C1 segment of cervical spinal cord (tissue), 14 donors: Measurements from ENCODE around the gene HFE.
A peak's percentile ranks its signal among the peaks of the same experiment; 100 is the strongest.
"Not testable (repeated sequence)": the region's sequence is repeated elsewhere in the genome, so short reads cannot be mapped to it uniquely, and the experiment has no call there.

Source experiments
- DNase-seq, 14 donors: peaks; one replicate each; lab custom pipeline; 2025; lab: John Stamatoyannopoulos, UW

HFE gene, protein sequence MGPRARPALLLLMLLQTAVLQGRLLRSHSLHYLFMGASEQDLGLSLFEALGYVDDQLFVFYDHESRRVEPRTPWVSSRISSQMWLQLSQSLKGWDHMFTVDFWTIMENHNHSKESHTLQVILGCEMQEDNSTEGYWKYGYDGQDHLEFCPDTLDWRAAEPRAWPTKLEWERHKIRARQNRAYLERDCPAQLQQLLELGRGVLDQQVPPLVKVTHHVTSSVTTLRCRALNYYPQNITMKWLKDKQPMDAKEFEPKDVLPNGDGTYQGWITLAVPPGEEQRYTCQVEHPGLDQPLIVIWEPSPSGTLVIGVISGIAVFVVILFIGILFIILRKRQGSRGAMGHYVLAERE

DNA sequence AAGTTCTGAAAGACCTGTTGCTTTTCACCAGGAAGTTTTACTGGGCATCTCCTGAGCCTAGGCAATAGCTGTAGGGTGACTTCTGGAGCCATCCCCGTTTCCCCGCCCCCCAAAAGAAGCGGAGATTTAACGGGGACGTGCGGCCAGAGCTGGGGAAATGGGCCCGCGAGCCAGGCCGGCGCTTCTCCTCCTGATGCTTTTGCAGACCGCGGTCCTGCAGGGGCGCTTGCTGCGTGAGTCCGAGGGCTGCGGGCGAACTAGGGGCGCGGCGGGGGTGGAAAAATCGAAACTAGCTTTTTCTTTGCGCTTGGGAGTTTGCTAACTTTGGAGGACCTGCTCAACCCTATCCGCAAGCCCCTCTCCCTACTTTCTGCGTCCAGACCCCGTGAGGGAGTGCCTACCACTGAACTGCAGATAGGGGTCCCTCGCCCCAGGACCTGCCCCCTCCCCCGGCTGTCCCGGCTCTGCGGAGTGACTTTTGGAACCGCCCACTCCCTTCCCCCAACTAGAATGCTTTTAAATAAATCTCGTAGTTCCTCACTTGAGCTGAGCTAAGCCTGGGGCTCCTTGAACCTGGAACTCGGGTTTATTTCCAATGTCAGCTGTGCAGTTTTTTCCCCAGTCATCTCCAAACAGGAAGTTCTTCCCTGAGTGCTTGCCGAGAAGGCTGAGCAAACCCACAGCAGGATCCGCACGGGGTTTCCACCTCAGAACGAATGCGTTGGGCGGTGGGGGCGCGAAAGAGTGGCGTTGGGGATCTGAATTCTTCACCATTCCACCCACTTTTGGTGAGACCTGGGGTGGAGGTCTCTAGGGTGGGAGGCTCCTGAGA lies at the start of gene HFE:
Gene HFE (plus strand): TSS at position 146 of the 832 bp plus-strand sequence. CDS start 12 bp downstream, at position 158.
- peak in 11 of 14 donors; percentile 1 to 57 (median 38) for DNase-seq

DNA sequence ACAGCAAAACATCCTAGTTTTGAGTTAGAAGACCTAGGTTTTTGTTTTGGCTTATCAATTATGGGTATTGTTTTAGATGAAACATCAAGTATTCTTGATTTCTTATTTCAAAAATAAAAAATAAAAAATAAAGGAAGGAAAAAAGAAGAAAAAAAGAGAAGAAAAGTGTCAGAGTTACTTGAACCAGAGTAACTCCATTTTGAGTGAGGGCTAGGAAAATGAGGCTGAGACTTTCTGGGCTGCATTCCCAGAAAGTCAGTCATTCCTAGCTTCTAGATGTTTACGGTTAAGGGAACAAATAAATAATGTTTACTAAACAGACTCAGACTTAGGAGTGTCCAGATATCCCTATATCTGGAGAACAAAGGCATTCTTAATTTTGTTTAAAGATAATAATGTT lies 45.3 kb upstream of the HFE start:
- no peak for DNase-seq

DNA sequence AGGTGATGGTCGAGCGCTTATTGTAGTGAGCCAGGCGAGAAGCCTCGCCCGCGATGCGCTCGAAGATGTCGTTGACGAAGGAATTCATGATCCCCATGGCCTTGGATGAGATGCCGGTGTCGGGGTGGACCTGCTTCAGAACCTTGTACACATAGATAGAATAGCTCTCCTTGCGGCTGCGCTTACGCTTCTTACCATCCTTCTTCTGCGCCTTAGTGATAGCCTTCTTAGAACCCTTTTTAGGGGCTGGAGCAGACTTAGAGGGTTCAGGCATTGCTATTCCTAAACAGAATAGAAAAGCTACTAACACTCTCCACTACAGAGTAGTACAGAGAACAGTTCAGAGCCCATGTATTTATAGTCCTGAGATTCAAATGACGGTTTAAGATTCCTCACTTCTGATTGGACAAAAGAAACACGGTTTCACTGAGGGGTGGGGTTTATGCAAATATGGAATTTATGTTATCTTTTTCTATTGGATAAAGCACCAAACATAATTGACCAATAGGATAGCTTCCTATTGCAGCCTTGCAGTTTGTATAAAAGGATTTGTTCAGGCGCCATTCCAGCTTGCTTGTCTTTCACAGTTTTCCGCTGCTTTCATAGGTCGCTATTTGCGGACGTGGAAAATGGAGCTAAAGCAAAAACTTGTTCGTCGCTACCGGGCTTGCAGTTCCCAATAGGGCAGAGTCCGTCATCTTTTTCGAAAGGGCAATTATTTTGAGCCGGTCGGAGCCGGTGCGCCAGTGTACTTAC lies 43.7 kb upstream of the HFE start:
- DNase-seq, result peak in 13 of 14 donors; percentile 2 to 96 (median 63)

DNA sequence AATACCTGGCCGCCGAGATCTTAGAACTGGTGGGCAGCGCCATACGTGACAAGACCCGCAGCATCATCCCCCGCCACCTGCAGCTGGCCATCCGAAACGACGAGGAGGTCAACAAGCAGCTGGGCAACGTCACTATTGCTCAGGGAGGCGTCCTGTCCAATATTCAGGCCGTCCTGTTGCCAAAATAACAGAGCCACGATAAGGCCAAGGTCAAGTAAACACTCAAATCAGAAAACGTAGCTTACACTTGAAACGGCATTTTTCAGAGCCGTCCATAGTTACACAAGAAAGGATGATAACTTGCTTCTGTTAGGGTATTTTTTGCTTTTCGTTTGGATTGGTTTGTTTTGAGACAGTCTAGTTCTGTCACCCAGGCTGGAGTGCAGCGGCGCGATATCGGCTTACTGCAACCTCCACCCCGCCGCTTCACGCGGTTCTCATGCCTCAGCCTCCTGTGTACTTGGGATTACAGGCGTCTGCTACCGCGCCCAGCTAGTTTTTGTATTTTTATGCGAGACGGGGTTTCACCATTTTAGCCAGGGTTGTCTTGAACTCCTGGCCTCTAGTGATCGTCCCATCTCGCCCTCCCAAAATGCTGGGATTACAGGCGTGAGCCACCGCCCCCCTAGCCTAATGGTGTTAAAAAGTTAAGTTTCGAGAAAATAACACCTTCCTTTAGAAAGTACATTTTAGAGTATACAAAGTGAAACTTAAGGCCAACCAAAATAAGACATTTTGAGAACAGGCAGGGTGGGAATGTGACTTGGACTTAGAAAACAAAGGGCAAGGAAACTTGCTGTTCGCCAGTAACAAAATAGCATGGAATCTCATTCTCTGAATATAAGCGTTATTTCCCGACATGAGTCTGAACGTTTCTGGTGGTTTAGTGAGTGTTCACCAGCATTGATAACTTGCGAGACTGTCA lies 42.8 kb upstream of the HFE start:
- peak in 7 of 14 donors; percentile 13 to 60 (median 29) for DNase-seq

DNA sequence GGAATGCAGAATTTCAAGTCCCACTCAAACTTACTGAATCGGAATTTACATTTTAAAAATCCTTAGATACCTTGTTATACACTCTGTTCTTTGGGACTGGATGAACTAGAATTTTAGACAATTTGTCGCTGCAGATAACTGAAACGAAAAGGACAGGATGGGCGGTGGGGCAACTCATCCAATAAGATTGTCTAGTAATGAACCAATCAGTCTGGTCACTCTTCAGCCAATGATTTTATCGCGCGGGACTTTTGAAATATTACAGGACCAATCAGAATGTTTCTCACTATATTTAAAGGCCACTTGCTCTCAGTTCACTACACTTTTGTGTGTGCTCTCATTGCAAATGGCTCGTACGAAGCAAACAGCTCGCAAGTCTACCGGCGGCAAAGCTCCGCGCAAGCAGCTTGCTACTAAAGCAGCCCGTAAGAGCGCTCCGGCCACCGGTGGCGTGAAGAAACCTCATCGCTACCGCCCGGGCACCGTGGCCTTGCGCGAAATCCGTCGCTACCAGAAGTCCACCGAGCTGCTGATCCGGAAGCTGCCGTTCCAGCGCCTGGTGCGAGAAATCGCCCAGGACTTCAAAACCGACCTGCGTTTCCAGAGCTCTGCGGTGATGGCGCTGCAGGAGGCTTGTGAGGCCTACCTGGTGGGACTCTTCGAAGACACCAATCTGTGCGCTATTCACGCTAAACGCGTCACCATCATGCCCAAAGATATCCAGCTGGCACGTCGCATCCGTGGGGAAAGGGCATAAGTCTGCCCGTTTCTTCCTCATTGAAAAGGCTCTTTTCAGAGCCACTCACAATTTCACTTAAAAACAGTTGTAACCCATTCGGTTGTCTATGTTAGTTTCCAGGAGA lies 41.9 kb upstream of the HFE start:
- DNase-seq, result peak in 12 of 14 donors; percentile 22 to 87 (median 44)

DNA sequence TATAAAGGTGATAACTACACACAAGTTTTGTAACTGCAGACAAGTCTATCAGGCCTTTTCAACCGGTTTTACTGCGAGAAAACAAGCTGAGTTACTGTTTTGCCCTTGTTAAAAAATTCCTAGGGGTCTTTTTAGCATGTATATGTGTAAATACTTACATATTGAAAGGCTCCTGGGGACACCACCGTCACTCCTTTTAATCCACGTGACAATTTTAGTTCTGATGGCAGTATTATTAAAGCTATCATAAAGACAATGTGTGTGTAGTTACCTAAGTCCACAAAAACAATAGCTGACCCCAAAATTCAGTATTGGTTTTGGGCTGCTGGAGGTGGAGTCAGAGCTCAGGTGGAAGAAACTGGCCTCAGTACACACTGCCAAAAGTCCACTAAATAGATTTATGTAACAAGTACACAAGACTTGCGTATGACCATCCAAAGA lies 41.3 kb upstream of the HFE start:
- DNase-seq, result no peak

DNA sequence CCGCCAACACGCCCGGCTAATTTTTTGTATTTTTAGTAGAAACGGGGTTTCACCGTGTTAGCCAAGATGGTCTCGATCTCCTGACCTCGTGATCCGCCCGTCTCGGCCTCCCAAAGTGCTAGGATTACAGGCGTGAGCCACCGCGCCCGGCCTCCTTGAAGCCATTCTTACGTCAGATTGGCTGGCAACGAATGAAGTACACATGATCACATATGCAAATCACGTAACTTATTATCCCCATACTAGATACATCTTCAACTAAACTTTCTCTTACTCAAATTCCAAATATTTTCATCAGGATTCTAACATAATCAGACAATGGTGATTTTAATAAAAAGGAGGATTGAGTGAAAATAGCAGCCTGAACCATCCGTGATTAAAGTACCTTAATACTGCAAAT lies 39.9 kb upstream of the HFE start:
- not testable (repeated sequence) for DNase-seq

DNA sequence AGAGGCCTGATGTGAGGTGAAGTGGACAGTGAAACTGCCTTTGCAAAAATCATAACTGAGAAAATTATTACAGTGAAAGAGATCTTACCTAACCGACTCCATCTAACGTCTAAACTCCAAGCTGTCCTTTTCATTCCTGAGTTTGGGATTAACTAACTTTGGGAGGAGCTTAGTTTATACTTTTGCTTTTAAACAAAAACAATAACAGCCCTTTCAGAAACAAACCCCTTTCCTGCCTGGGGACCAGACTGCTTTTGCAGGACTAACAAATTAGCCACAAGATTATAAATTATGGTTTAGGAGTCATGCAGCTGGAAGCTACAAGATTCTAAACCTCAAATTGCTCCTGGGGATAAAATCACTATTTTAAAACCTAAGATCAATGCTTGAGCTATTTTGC lies 38.6 kb upstream of the HFE start:
- DNase-seq, result no peak

DNA sequence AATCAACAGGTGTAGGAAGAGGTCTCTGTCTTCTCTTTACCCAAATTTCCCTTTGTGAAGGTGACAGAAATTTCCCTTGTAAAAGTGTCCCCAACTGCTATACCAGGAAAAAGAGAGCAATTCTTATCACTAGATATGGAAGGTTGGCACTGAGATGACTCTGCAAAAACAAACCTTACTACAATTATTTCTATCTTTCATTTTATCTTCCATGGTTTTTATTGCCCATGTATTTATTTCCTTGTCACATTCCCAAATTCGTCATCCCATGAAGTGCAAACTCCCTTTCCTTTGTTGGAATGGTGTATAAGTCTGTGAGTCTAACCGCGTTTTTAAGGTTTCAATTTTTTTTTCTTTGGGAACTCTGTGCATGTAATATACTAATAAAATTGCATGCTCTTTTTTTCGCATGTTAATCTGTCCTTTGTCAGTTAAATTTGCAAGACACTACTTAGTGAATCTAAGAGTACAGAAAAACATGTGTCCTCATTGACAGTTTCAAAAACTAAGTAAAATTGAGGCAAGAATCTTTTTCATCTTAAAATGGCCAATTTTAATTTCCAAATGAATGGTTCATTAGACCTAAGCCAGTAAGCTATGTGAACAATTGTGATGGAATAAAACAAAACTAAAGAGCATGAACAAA lies 35.4 kb upstream of the HFE start:
- no peak for DNase-seq

DNA sequence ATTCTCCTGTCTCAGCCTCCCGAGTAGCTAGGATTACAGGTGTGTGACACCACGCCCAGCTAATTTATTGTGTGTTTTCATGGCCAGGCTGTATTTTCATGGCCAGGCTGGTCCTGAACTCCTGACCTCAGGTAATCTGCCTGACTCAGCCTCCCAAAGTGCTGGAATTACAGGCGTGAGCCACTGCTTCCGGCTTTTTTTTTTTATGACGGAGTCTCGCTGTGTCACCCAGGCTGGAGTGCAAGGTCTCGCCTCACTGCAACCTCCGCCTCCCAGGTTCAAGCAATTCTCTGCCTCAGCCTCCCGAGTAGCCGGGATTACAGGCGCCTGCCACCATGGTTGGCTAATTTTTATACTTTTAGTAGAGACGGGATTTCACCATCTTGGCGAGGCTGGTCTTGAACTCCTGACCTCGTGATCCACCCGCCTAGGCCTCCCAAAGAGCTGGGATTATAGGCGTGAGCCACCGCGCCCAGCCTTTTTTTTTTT lies 34.4 kb upstream of the HFE start:
- DNase-seq, result not testable (repeated sequence)

DNA sequence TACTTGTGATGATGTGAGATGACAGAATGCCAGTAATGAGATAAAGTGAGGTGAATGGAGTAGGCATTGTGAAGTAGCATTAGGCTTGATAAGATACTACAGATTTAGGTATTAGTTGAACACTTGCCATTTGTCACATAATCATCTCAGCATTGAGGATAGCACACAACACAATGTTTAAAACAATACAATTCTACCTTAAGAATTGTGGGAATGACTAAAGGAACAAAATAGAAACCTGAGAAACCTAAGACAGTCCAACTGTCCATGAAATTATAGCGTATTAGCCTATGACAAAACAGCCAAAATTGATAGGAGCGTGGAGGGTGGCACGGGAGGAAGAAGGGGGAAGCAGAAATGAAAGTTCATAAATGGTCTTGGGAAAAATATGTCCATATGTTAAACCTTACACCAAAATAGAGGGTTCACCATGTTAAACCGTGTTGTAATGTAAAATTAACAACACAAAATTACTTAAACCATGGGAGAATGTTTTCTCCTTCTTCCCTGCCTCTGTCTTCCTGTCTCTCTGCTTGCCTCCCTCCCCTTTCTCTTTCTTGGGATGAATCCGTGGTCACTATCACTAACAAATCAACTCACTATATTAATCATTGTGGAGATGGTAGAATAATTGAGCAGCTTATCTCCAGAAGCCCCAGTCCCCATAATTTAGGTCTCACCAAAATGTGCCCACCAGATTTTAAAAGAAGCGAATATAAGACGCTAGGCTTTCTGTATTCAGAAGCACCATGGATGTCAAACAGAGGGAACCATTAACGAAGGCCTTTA lies 33.0 kb upstream of the HFE start:
- peak in 1 of 14 donors; percentile 29 for DNase-seq

DNA sequence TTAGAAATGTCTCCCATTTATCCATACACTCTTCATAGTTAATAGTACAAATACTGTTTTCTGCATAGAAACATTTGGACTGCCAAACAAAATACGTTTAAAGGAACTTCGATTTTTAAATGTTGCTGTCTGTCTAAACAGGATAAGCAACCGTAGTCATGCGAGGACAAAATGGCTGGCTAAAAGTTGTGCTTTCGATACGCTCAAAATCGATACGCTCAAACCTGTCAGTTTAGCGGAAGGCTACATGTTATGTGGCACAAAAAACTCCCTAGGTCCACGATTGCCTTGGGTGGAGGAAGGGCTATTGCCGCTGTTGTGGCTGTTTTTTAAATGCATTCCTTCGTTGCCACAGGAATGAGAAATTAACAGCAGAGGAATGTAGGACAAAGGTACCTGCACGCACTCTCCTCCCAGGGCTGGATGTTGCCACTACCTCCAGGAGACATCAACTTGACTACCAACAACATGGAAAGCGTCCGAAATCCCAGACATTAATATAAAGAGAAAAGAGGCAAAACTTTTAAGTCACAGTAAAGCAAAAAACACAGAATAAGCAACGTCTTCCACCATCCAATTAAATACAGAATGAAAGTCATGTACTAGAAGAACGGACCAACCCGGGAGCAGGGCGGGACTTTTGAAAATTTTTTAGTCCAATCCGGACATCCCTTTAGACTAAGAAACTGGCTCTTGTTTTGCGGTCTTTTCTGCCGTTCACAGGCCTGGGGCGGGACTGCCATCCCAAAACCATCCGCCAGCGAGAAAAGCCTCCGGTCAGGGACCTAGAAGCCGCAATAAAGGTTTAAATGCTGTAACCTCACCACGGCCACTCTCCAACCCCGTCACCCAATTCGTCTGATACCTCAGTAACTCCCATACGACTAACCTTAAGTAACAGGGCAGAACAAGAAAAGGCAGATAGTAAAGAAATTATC lies 32.2 kb upstream of the HFE start:
- peak in 13 of 14 donors; percentile 23 to 92 (median 79) for DNase-seq

DNA sequence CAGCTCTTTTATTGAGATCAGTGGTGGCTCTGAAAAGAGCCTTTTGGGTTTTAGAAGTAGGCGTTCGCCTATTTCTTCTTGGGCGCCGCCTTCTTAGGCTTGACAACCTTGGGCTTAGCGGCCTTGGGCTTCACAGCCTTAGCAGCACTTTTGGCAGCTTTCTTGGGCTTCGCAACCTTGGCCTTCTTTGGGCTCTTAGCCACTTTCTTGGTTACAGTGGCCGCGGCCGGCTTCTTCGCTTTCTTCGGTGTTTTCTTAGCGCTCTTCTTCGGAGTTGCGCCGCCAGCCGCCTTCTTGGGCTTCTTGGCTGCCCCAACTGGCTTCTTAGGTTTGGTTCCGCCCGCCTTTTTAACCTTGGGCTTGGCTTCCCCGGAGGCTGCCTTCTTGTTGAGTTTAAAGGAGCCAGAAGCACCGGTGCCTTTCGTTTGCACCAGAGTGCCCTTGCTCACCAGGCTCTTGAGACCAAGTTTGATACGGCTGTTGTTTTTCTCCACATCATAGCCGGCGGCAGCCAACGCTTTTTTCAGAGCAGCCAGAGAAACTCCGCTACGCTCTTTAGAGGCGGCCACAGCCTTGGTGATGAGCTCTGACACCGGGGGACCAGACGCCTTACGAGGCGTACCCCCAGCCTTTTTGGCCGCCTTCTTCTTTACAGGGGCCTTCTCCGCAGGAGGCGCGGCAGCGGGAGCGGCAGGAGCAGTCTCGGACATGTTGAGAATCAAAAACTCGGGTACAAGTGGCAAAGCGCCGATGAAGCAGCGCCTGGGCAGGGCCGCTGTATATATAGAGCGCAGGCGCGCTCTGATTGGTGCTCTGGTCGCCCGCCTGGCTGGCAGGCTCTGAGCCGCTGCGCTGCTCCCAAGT lies 31.3 kb upstream of the HFE start:
- peak; percentile 11 to 93 (median 80) for DNase-seq

DNA sequence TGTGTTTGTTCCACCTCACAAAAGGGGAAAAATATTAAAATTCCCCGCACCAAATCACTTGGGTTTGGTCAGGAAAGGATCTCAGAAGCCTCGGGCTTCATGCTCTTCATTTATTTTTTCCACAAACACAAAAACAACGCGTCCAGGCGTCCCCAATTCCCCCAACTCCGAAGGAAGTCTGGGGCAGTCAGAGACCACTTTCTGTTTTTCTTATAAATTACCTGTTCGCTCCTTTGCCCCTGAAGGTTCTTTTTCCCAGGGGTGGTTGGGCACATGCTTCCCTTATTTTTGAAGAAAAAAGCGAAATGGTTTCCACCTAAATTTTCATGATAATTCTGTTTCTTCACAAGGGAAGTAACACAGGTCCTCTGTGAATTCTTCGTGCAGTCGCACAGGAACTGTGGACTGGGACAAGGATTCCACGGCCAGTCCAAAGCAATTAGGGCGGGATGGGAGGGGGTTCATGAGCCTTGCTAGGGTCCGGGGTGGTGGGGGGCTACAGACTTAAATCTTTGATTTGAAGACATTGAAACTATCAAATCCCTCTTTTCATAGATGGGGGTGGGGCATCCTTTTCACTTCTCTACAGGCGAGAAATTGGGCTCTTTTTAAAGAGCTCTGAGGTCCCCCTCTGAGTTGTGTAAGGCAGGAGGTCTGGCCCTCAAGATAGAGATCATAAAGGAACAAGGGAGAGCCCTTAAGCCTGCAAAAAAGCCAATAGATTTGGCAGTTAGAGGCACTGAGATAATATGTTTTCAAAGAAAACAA lies 30.5 kb upstream of the HFE start:
- peak in 11 of 14 donors; percentile 24 to 80 (median 58) for DNase-seq

DNA sequence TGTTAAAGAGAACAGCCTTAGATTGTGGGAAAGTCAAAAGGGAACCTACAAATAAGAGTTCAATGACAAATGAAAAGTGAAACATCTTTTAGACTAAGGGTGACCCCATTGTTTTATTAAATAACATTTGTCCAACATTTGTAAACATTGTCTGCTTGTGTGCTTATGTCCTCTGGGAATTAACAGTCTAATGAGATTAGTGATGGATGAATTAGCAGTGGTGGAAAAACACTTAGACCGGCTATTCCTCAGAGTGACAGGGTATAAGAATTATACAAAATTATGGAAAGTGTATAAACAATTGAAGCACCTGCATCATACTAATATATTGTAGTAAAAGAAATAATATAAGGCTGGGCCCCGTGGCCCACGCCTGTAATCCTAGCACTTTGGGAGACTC lies 29.3 kb upstream of the HFE start:
- no peak for DNase-seq
